ENCODE data around the gene RPS27.
A peak's percentile ranks its signal among the peaks of the same experiment; 100 is the strongest.

The RPS27 gene

GRCh38 chr1:153990468-153991150 lies at the start of gene RPS27:
Gene RPS27 (plus strand): TSS chr1:153990762. CDS start chr1:153990797, 35 bp downstream.
- peak; percentile 98 for DNase-seq (ENCODE audit: low read depth)

GRCh38 chr1:153941826-153942725 lies 48.5 kb upstream of the RPS27 start:
- DNase-seq (ENCODE audit: low read depth): no peak

GRCh38 chr1:153942766-153943549 lies 47.6 kb upstream of the RPS27 start:
- DNase-seq (ENCODE audit: low read depth): no peak

GRCh38 chr1:153944005-153944826 lies 46.3 kb upstream of the RPS27 start:
- no peak for DNase-seq (ENCODE audit: low read depth)

- no peak for DNase-seq (ENCODE audit: low read depth)
Observed at GRCh38 chr1:153944827-153945117, 45.8 kb upstream of the RPS27 start.

- peak; percentile 79 for DNase-seq (ENCODE audit: low read depth)
Observed at GRCh38 chr1:153945131-153945794, 45.3 kb upstream of the RPS27 start.

- peak; percentile 81 for DNase-seq (ENCODE audit: low read depth)
Observed at GRCh38 chr1:153945795-153946621, 44.6 kb upstream of the RPS27 start.

GRCh38 chr1:153946622-153947241 lies 43.8 kb upstream of the RPS27 start, which contains the start of gene DENND4B:
Gene DENND4B (minus strand): TSS chr1:153946718. CDS start chr1:153944374, 2,344 bp downstream.
- no peak for DNase-seq (ENCODE audit: low read depth)

- DNase-seq (ENCODE audit: low read depth): no peak
Observed at GRCh38 chr1:153951183-153951582, 39.4 kb upstream of the RPS27 start.

GRCh38 chr1:153951801-153952200 lies 38.8 kb upstream of the RPS27 start:
- DNase-seq (ENCODE audit: low read depth): no peak

- no peak for DNase-seq (ENCODE audit: low read depth)
Observed at GRCh38 chr1:153953859-153954365, 36.6 kb upstream of the RPS27 start.

- DNase-seq (ENCODE audit: low read depth): no peak
Observed at GRCh38 chr1:153954826-153955225, 35.7 kb upstream of the RPS27 start.

GRCh38 chr1:153956997-153957715 lies 33.4 kb upstream of the RPS27 start:
- no peak for DNase-seq (ENCODE audit: low read depth)

- DNase-seq (ENCODE audit: low read depth): no peak
Observed at GRCh38 chr1:153957744-153958110, 32.8 kb upstream of the RPS27 start.

GRCh38 chr1:153958111-153958960 lies 32.2 kb upstream of the RPS27 start, which contains the start of gene CRTC2:
Gene CRTC2 (minus strand): TSS chr1:153958612. CDS start chr1:153958497, 115 bp downstream.
- peak; percentile 96 for DNase-seq (ENCODE audit: low read depth)

- DNase-seq (ENCODE audit: low read depth): no peak
Observed at GRCh38 chr1:153958961-153959260, 31.7 kb upstream of the RPS27 start.

- no peak for DNase-seq (ENCODE audit: low read depth)
Observed at GRCh38 chr1:153959454-153959853, 31.1 kb upstream of the RPS27 start.

GRCh38 chr1:153960206-153960605 lies 30.4 kb upstream of the RPS27 start:
- no peak for DNase-seq (ENCODE audit: low read depth)

All from CMK (cell line).